Bronchial epithelial cell (primary cell): ENCODE data around the gene INPP4A. TPM values are rescaled to one million over a fixed set of nuclear protein-coding genes. Genes with fewer than 3 reads are reported as not detected.

Experiments used
- DNase-seq: peaks from one replicate; pipeline ENCODE4 v3.0.0-alpha.2; 2010; ENCODE audit warnings: low read depth
- FAIRE-seq: peaks from 2 replicates; lab custom pipeline; 2011; peaks lifted over from hg19 to GRCh38; lab: Jason Lieb, UNC
- H3K27me3 ChIP-seq: 2 replicates; pipeline ENCODE4 v1.5.1; 2011; ENCODE audit warnings: low read length; ENCODE audit not compliant: control insufficient read depth, insufficient read depth
- H3K36me3 ChIP-seq: 2 replicates; pipeline ENCODE4 v1.5.1; 2011; ENCODE audit warnings: low read length; ENCODE audit not compliant: control insufficient read depth, insufficient read depth
- H3K4me3 ChIP-seq: 2 replicates; pipeline ENCODE4 v1.5.1; 2011; ENCODE audit warnings: mild to moderate bottlenecking, low read depth, low read length, control low read depth
- total RNA-seq: library from RNA; depleted of rRNA; stranded (reverse); fragments of >200 nt; gene quantifications from 2 replicates; pipeline ENCODE4 v1.2.1, GENCODE V29; 2014
- TF ChIP-seq, protein P1 (sequence below): IDR thresholded peaks from 2 replicates; pipeline ENCODE4 v1.5.1; 2011; ENCODE audit warnings: mild to moderate bottlenecking, moderate library complexity, low read length, control low read depth, inconsistent platforms; ENCODE audit not compliant: insufficient read depth, severe bottlenecking

Gene INPP4A
- total RNA-seq, 1 donor from 2014 or later, result 18.2 TPM

DNA sequence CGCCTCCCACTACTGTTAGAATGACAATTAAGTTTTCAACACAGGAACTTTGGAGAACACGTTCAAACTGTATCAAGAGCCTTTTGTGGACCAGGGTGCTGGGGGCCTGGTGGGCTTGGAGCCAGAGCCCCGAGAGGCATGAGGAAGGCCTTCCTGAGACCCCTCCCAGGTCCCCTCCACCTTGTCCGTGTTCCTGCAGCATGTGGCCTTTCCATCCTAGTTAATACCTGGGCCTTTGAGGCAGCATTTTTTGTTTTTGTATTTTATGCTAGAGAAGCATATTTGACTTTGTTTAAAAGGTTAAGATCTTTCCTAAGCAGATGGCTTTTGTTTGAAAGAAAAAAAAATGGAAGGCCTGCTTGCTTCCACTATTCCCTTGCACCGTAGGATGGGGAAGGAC, 68.0 kb downstream of the INPP4A start:
- TF ChIP-seq, protein P1, sequence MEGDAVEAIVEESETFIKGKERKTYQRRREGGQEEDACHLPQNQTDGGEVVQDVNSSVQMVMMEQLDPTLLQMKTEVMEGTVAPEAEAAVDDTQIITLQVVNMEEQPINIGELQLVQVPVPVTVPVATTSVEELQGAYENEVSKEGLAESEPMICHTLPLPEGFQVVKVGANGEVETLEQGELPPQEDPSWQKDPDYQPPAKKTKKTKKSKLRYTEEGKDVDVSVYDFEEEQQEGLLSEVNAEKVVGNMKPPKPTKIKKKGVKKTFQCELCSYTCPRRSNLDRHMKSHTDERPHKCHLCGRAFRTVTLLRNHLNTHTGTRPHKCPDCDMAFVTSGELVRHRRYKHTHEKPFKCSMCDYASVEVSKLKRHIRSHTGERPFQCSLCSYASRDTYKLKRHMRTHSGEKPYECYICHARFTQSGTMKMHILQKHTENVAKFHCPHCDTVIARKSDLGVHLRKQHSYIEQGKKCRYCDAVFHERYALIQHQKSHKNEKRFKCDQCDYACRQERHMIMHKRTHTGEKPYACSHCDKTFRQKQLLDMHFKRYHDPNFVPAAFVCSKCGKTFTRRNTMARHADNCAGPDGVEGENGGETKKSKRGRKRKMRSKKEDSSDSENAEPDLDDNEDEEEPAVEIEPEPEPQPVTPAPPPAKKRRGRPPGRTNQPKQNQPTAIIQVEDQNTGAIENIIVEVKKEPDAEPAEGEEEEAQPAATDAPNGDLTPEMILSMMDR, result no peak
- no peaks in the 10 kb centered on the region for H3K36me3 ChIP-seq
- no peak overlapping the region for H3K4me3 ChIP-seq
- FAIRE-seq (no peak), DNase-seq (no peak)
- no peaks in the 10 kb centered on the region for H3K27me3 ChIP-seq

DNA sequence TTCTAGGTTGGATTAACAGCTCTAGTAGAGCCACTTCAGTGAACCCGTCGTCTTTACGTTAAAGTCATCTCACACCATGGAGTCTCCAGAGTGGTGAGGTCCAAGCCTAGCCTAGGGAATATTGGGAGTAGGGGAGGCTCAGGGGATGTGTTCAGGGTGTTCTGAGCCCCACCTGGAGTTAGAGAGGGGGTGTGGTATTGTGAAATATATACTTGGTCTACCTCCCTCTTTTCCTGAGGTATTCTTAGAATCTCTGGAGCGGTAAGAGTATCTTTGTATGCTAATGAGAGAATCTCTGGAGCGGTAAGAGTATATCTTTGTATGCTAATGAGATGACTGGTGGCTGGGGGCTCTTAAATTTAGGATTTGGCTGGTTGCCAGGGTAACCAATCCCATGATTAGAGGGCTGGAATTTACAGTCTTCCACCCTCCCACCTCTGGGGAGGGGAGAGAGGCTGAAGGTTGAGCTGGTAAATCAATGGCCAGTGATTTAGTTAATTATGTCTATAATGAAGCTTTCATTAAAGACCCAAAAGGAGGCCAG, 69.5 kb downstream of the INPP4A start:
- no peaks in the 10 kb centered on the region for H3K27me3 ChIP-seq
- no peak overlapping the region for H3K4me3 ChIP-seq
- FAIRE-seq (no peak), DNase-seq (no peak)
- TF ChIP-seq, protein P1, result no peak
- no peaks in the 10 kb centered on the region for H3K36me3 ChIP-seq

DNA sequence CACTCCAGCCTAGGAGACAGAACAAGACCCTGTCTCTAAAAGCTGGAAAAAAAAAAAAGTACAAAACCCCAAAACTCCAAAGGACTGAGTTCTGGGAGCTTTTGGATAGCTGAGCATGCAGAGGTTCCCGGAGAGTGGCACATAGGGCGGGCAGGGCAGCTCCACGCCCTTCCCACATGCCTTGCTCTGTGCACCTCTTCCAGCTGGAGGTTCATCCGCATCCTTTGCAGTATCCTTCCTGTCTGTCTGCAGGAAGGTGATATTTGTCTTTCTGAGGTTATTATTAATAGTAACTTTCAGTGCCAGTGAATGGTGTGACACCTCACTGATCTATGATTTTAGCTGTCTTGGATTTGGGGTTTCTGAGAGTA, 70.2 kb downstream of the INPP4A start:
- H3K36me3 ChIP-seq, result no peaks in the 10 kb centered on the region
- no peak for DNase-seq
- TF ChIP-seq, protein P1, result no peak
- no peak overlapping the region for H3K4me3 ChIP-seq
- no peaks in the 10 kb centered on the region for H3K27me3 ChIP-seq
- no peak for FAIRE-seq

DNA sequence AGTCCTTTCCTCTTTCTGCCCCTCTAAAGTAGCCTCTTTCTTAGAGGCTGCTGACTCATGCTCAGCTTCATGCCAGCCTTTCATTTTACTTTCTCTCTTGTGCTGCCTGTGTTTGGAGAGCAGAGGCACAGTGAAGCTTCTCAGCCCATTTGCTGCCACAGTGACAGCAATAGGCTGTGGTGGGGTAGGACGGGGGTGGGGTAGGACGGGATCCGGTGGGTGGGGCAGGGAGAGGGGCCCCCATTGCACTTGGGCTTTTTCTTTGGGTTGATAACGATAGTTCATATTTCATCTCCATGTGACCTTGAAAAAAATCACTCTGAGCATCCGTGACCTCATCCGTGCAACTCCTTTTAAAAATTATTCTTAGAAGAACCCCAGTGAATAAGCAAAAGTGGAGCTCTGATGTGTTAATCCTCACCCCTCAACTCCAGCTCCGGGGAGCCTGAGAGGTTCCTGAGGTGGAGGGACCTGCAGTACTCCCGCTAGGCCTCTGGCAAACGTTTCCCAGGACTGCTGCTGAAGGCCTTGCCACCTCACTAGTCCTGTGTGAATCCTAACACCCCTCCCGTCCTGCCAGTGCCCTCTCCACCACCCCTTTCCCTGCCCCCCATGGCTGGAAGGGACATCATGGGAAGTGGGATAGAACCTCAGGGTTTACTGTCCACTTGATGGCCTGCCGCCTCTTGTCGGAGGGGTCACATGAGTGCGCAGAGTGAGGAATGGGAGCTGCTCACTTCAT, 70.8 kb downstream of the INPP4A start:
- TF ChIP-seq, protein P1, result no peak
- peak; percentile 14 for DNase-seq
- FAIRE-seq, result no peak
- Histone ChIP-seq H3K4me3 (no peak overlapping the region), H3K36me3 (no peaks in the 10 kb centered on the region), H3K27me3 (no peaks in the 10 kb centered on the region)

DNA sequence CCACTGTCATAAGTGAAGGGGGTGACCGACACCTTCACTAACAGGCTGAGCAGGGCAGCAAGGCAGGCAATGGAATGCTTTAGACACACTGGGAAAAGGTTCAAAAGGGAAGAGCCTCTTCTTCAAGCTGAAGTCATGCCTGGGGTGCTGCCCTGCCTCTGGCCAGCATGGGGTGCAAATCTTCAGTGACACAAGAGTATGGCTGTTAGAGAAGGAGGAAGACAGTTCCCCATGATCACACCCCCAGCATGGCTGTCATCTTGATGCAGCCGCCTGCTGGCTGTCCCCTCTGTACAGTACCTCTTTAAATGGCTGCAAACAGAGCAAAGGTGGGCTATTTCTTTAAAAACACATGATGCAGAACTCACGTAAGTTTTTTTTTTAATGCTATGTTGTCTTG, 71.9 kb downstream of the INPP4A start:
- peaks cover 5% of the 10 kb centered on the region for H3K36me3 ChIP-seq
- FAIRE-seq, result no peak
- TF ChIP-seq, protein P1, result no peak

More for the DNA sequence above, 71.9 kb downstream of the INPP4A start:
- no peak overlapping the region for H3K4me3 ChIP-seq
- DNase-seq, result no peak
- H3K27me3 ChIP-seq, result no peaks in the 10 kb centered on the region
